ENCODE measurements around the gene ASZ1. TPM values are rescaled to one million over a fixed set of nuclear protein-coding genes. Genes with fewer than 3 reads are reported as not detected.
A peak's percentile ranks its signal among the peaks of the same experiment; 100 is the strongest.

ASZ1 gene
- total RNA-seq, 2 donors from 2014 or later = not detected

- no peaks in the 10 kb centered on the region for H3K4me1 ChIP-seq
- H3K4me3 ChIP-seq = no peak overlapping the region
- no peak for TF ChIP-seq CTCF (IDR thresholded peaks at IDR 0.05)
- DNase-seq (ENCODE audit: low spot score) = no peak
- H3K27me3 ChIP-seq = no peaks in the 10 kb centered on the region
- H3K36me3 ChIP-seq = no peaks in the 10 kb centered on the region
- H3K27ac ChIP-seq = no peak overlapping the region
- no peaks in the 10 kb centered on the region for H3K9me3 ChIP-seq
Observed at GRCh38 chr7:117332031-117332430, 95.3 kb downstream of the ASZ1 start.

- Histone ChIP-seq H3K27ac (no peak overlapping the region), H3K27me3 (peaks cover 0 to 11% of the 10 kb centered on the region in 2 donors), H3K4me3 (no peak overlapping the region), H3K4me1 (peaks cover 0 to 27% of the 10 kb centered on the region in 2 donors), H3K36me3 (no peaks in the 10 kb centered on the region), H3K9me3 (no peaks in the 10 kb centered on the region)
- TF ChIP-seq CTCF (IDR thresholded peaks at IDR 0.05) = no peak
- DNase-seq (ENCODE audit: low spot score) = no peak
Observed at GRCh38 chr7:117325836-117326235, 101.5 kb downstream of the ASZ1 start.

- Histone ChIP-seq H3K4me1 (peaks cover 0 to 27% of the 10 kb centered on the region in 2 donors), H3K9me3 (no peaks in the 10 kb centered on the region), H3K27me3 (peaks cover 0 to 11% of the 10 kb centered on the region in 2 donors), H3K36me3 (no peaks in the 10 kb centered on the region), H3K4me3 (peak overlapping the region in 1 of 2 donors; percentile 50), H3K27ac (no peak overlapping the region)
- TF ChIP-seq CTCF (IDR thresholded peaks at IDR 0.05) = no peak
- DNase-seq (ENCODE audit: low spot score) = no peak
Observed at GRCh38 chr7:117324960-117325359, 102.3 kb downstream of the ASZ1 start.

- H3K36me3 ChIP-seq = no peaks in the 10 kb centered on the region
- no peaks in the 10 kb centered on the region for H3K9me3 ChIP-seq
- H3K4me3 ChIP-seq = peak overlapping the region; percentile 28 to 50
- DNase-seq (ENCODE audit: low spot score) = no peak
- peaks cover 0 to 11% of the 10 kb centered on the region in 2 donors for H3K27me3 ChIP-seq
- no peak overlapping the region for H3K27ac ChIP-seq
- H3K4me1 ChIP-seq = peaks cover 0 to 27% of the 10 kb centered on the region in 2 donors
- TF ChIP-seq CTCF (IDR thresholded peaks at IDR 0.05) = no peak
Observed at GRCh38 chr7:117323851-117324711, 103.2 kb downstream of the ASZ1 start.

GRCh38 chr7:117323305-117323850 is 103.9 kb downstream of the ASZ1 start:
- Histone ChIP-seq H3K27me3 (peaks cover 0 to 11% of the 10 kb centered on the region in 2 donors), H3K4me3 (peak overlapping the region; percentile 4 to 50), H3K36me3 (no peaks in the 10 kb centered on the region), H3K27ac (no peak overlapping the region), H3K4me1 (peaks cover 0 to 27% of the 10 kb centered on the region in 2 donors), H3K9me3 (no peaks in the 10 kb centered on the region)
- no peak for DNase-seq (ENCODE audit: low spot score)
- TF ChIP-seq CTCF (IDR thresholded peaks at IDR 0.05) = no peak
